ENCODE results near the gene MN1. TPM values are rescaled to one million over a fixed set of nuclear protein-coding genes. Genes with fewer than 3 reads are reported as not detected.
A peak's percentile ranks its signal among the peaks of the same experiment; 100 is the strongest.

The MN1 gene
- total and polyA plus RNA-seq, 2 experiments from 2014 or later, result 1.0 to 6.8 TPM

DNA sequence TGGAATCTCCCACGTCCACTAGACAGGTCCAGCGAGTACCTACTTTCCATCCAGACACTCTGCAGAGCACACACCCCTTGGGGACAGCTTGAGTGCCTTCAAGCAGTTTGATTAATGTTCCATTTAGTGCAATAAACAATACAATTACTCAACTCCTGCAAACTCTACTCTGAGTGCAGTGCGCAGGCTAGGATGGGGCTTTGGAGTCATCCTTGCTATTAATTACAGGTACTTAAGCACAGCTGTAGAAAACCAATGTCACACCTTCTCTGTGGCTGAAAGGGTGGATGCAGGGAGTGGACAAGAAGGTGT is 82.6 kb downstream of the MN1 start:
- H3K4me3 Mint-ChIP-seq, result no peak overlapping the region
- H3K36me3 Mint-ChIP-seq (ENCODE audit: low read depth), result peaks cover 33% of the 10 kb centered on the region
- H3K27me3 Mint-ChIP-seq (ENCODE audit: insufficient read depth, low read depth, poor library complexity), result peaks cover 8% of the 10 kb centered on the region
- ATAC-seq (no peak), DNase-seq (ENCODE audit: low spot score) (no peak)
- peaks cover 7% of the 10 kb centered on the region; the same call in 1 of the 3 replicates for H3K9me3 Mint-ChIP-seq
- H3K27me3 ChIP-seq (ENCODE audit: insufficient read depth), result no peaks in the 10 kb centered on the region
- peaks cover 4% of the 10 kb centered on the region; the same call in 1 of the 2 replicates for H3F3A ChIP-seq (replicated peaks; ENCODE audit: low read depth)
- no peak overlapping the region for H3K27ac Mint-ChIP-seq
- H3K4me2 ChIP-seq, result no peak overlapping the region
- H3K4me1 ChIP-seq (ENCODE audit: insufficient read depth), result peaks cover 25% of the 10 kb centered on the region
- peaks cover 99% of the 10 kb centered on the region for H3K79me2 ChIP-seq (replicated peaks; ENCODE audit: insufficient read depth)
- no peak for TF ChIP-seq CREB1 (CRISPR knock-in tag; IDR thresholded peaks at IDR 0.05; ENCODE audit: low read depth)
- no peak for TF ChIP-seq EZH2 (IDR thresholded peaks at IDR 0.05; ENCODE audit: low read depth, unreplicated experiment)
- no peak for TF ChIP-seq EZH2phosphoT487 (IDR thresholded peaks at IDR 0.05; ENCODE audit: unreplicated experiment)
- TF ChIP-seq, protein P1, sequence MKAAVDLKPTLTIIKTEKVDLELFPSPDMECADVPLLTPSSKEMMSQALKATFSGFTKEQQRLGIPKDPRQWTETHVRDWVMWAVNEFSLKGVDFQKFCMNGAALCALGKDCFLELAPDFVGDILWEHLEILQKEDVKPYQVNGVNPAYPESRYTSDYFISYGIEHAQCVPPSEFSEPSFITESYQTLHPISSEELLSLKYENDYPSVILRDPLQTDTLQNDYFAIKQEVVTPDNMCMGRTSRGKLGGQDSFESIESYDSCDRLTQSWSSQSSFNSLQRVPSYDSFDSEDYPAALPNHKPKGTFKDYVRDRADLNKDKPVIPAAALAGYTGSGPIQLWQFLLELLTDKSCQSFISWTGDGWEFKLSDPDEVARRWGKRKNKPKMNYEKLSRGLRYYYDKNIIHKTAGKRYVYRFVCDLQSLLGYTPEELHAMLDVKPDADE (IDR thresholded peaks at IDR 0.05), result no peak
- TF ChIP-seq NANOG (IDR thresholded peaks at IDR 0.05; ENCODE audit: borderline replicate concordance), result no peak
- no peak for TF ChIP-seq ZNF331 (CRISPR knock-in tag; IDR thresholded peaks at IDR 0.05; ENCODE audit: low read depth)
- no peak for TF ChIP-seq POLR2AphosphoS5 (IDR thresholded peaks at IDR 0.05; ENCODE audit: low read depth)
- no peak for TF ChIP-seq STAT1 (IDR thresholded peaks at IDR 0.05; ENCODE audit: unreplicated experiment)
- no peak for TF ChIP-seq ZNF114 (CRISPR knock-in tag; IDR thresholded peaks at IDR 0.05)
- TF ChIP-seq JUNB (IDR thresholded peaks at IDR 0.05; ENCODE audit: unreplicated experiment), result no peak
- TF ChIP-seq, protein P2, sequence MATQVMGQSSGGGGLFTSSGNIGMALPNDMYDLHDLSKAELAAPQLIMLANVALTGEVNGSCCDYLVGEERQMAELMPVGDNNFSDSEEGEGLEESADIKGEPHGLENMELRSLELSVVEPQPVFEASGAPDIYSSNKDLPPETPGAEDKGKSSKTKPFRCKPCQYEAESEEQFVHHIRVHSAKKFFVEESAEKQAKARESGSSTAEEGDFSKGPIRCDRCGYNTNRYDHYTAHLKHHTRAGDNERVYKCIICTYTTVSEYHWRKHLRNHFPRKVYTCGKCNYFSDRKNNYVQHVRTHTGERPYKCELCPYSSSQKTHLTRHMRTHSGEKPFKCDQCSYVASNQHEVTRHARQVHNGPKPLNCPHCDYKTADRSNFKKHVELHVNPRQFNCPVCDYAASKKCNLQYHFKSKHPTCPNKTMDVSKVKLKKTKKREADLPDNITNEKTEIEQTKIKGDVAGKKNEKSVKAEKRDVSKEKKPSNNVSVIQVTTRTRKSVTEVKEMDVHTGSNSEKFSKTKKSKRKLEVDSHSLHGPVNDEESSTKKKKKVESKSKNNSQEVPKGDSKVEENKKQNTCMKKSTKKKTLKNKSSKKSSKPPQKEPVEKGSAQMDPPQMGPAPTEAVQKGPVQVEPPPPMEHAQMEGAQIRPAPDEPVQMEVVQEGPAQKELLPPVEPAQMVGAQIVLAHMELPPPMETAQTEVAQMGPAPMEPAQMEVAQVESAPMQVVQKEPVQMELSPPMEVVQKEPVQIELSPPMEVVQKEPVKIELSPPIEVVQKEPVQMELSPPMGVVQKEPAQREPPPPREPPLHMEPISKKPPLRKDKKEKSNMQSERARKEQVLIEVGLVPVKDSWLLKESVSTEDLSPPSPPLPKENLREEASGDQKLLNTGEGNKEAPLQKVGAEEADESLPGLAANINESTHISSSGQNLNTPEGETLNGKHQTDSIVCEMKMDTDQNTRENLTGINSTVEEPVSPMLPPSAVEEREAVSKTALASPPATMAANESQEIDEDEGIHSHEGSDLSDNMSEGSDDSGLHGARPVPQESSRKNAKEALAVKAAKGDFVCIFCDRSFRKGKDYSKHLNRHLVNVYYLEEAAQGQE (IDR thresholded peaks at IDR 0.05; ENCODE audit: unreplicated experiment), result no peak
- TF ChIP-seq, protein P3, sequence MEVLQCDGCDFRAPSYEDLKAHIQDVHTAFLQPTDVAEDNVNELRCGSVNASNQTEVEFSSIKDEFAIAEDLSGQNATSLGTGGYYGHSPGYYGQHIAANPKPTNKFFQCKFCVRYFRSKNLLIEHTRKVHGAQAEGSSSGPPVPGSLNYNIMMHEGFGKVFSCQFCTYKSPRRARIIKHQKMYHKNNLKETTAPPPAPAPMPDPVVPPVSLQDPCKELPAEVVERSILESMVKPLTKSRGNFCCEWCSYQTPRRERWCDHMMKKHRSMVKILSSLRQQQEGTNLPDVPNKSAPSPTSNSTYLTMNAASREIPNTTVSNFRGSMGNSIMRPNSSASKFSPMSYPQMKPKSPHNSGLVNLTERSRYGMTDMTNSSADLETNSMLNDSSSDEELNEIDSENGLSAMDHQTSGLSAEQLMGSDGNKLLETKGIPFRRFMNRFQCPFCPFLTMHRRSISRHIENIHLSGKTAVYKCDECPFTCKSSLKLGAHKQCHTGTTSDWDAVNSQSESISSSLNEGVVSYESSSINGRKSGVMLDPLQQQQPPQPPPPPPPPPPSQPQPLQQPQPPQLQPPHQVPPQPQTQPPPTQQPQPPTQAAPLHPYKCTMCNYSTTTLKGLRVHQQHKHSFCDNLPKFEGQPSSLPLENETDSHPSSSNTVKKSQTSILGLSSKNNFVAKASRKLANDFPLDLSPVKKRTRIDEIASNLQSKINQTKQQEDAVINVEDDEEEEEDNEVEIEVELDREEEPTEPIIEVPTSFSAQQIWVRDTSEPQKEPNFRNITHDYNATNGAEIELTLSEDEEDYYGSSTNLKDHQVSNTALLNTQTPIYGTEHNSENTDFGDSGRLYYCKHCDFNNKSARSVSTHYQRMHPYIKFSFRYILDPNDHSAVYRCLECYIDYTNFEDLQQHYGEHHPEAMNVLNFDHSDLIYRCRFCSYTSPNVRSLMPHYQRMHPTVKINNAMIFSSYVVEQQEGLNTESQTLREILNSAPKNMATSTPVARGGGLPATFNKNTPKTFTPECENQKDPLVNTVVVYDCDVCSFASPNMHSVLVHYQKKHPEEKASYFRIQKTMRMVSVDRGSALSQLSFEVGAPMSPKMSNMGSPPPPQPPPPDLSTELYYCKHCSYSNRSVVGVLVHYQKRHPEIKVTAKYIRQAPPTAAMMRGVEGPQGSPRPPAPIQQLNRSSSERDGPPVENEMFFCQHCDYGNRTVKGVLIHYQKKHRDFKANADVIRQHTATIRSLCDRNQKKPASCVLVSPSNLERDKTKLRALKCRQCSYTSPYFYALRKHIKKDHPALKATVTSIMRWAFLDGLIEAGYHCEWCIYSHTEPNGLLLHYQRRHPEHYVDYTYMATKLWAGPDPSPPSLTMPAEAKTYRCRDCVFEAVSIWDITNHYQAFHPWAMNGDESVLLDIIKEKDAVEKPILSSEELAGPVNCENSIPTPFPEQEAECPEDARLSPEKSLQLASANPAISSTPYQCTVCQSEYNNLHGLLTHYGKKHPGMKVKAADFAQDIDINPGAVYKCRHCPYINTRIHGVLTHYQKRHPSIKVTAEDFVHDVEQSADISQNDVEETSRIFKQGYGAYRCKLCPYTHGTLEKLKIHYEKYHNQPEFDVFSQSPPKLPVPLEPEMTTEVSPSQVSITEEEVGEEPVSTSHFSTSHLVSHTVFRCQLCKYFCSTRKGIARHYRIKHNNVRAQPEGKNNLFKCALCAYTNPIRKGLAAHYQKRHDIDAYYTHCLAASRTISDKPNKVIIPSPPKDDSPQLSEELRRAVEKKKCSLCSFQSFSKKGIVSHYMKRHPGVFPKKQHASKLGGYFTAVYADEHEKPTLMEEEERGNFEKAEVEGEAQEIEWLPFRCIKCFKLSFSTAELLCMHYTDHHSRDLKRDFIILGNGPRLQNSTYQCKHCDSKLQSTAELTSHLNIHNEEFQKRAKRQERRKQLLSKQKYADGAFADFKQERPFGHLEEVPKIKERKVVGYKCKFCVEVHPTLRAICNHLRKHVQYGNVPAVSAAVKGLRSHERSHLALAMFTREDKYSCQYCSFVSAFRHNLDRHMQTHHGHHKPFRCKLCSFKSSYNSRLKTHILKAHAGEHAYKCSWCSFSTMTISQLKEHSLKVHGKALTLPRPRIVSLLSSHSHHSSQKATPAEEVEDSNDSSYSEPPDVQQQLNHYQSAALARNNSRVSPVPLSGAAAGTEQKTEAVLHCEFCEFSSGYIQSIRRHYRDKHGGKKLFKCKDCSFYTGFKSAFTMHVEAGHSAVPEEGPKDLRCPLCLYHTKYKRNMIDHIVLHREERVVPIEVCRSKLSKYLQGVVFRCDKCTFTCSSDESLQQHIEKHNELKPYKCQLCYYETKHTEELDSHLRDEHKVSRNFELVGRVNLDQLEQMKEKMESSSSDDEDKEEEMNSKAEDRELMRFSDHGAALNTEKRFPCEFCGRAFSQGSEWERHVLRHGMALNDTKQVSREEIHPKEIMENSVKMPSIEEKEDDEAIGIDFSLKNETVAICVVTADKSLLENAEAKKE (CRISPR knock-in tag; IDR thresholded peaks at IDR 0.05), result no peak
- TF ChIP-seq, protein P4, sequence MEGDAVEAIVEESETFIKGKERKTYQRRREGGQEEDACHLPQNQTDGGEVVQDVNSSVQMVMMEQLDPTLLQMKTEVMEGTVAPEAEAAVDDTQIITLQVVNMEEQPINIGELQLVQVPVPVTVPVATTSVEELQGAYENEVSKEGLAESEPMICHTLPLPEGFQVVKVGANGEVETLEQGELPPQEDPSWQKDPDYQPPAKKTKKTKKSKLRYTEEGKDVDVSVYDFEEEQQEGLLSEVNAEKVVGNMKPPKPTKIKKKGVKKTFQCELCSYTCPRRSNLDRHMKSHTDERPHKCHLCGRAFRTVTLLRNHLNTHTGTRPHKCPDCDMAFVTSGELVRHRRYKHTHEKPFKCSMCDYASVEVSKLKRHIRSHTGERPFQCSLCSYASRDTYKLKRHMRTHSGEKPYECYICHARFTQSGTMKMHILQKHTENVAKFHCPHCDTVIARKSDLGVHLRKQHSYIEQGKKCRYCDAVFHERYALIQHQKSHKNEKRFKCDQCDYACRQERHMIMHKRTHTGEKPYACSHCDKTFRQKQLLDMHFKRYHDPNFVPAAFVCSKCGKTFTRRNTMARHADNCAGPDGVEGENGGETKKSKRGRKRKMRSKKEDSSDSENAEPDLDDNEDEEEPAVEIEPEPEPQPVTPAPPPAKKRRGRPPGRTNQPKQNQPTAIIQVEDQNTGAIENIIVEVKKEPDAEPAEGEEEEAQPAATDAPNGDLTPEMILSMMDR (conservative IDR thresholded peaks at IDR 0.05; ENCODE audit: low read depth in 2 of 2), result no peak
- no peaks in the 10 kb centered on the region for H3K9me2 ChIP-seq (ENCODE audit: insufficient read depth)
- no peak overlapping the region for H2AFZ ChIP-seq
- peaks cover 57% of the 10 kb centered on the region for H4K20me1 ChIP-seq (replicated peaks; ENCODE audit: insufficient read depth)
- H3K4me1 Mint-ChIP-seq, result peaks cover 38% of the 10 kb centered on the region
- H3K4me3 ChIP-seq, result no peak overlapping the region
- H3K27ac ChIP-seq (ENCODE audit: low read depth), result peak overlapping the region; percentile 50; the same call in 1 of the 2 replicates
- H3K36me3 ChIP-seq (ENCODE audit: insufficient read depth), result peaks cover 7% of the 10 kb centered on the region; the same call in 1 of the 2 replicates
